C1 segment of cervical spinal cord (tissue), 14 donors: ENCODE measurements around the gene SDSL.

Experiments used
- DNase-seq, 14 donors: peaks; one replicate each; lab custom pipeline; 2025; lab: John Stamatoyannopoulos, UW

The SDSL gene

DNA sequence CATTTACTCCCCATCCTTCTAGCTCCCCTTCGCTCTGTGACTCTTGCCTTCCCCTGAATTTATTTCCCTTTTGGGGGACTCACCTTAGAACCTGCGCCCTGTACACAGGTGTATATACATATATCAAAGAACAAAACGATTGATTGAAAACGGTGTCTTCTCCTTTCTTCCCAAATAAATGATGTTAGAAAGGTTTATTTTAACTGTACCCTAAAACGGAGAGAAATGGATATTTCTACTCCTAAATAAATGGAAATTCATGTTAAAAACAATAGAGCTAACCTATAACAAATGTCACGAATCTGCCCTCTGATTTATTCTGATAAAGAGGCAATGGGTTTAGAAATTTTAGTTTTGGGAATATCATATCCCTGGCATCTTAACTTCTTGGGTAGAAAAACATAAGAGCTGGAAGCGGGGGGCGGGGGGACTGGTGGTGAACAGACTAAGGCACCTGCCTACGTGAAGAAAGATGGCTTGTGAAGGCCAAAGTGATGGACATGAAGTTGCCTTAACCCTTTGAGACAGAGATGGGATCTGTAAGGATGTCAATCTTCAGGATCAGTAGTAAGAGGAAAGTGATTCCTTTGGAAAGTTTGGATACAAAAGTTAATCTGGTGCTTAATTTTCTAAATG, 58.3 kb downstream of the SDSL start:
- no peak for DNase-seq

DNA sequence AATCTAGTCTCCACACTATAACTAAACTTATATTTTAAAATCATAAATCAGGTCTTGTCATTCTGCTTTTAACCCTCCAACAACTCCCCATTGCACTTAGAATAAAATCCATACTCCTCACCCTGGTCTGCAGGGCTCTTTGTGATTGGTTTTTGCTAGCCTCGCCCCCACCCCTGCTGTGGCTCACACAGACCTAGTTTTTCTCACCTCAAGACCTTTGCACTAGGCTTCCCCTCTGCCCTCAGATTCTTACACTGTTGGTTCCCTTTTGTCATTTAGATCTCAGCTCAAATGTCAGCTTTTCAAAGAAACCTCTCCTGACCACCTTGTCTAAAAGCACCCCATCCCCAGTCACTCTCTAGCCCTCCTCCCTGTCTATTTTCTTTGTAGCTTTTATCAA, 60.2 kb downstream of the SDSL start:
- DNase-seq, result no peak

DNA sequence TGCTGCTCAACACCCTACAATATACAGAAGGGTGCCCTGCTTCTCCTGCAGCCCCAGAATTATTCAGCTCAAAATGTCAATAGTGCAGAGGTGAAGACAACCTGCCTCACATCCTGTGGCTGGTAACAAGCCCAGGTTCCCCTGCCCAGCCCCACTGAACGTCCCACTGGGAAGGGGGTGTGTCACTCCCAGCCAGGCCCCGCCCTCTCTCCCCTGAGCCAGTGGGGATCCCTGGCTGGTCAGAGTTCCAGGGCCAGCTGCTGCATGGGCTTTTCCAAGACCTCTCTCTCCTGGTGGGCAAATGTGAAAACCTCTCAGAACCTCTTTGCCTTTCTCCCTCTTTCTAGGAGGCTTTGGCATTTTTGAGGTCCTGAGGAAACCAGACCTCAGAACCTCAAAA, 63.1 kb downstream of the SDSL start:
- no peak for DNase-seq

DNA sequence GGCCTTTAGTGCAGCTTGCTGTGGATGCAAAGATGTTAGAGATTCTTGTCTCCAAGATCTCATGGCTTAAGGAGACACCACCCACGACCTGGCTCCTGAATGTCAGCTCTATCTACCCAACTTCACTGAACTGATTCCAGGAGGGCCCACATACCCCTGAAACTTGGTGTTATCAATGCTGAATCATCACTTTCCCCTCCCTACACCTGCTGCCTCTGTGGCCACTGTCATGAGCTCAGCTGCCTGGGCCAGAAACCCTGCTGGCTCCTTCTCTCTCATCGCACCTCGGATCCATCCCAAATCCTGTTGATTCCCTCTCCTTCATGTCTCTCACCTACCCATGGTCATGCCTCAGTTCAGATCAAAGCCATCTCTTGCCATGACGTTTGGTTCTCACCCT, 64.5 kb downstream of the SDSL start:
- DNase-seq, result no peak
